Progenitor cell of endocrine pancreas (in vitro differentiated cells): ENCODE measurements around the gene OSBPL7. TPM values are rescaled to one million over a fixed set of nuclear protein-coding genes. Genes with fewer than 3 reads are reported as not detected.
A peak's percentile ranks its signal among the peaks of the same experiment; 100 is the strongest.

Experiments
- DNase-seq: peaks from one replicate; pipeline ENCODE4 v3.0.0; 2021; ENCODE audit warnings: low spot score; ENCODE audit not compliant: unreplicated experiment
- H3K27ac Mint-ChIP-seq: 2 replicates; pipeline ENCODE4 v1.8.0; 2021; ENCODE audit warnings: mild to moderate bottlenecking, moderate library complexity, mixed read lengths
- H3K27me3 Mint-ChIP-seq: 2 replicates; pipeline ENCODE4 v1.8.0; 2021; ENCODE audit warnings: mixed read lengths
- H3K36me3 Mint-ChIP-seq: 2 replicates; pipeline ENCODE4 v1.8.0; 2022; ENCODE audit warnings: mixed read lengths; ENCODE audit not compliant: insufficient read depth
- H3K4me1 Mint-ChIP-seq: 2 replicates; pipeline ENCODE4 v1.8.0; 2021; ENCODE audit warnings: low read depth, mixed read lengths
- H3K4me3 Mint-ChIP-seq: 2 replicates; pipeline ENCODE4 v1.8.0; 2021; ENCODE audit warnings: low read depth, mild to moderate bottlenecking, moderate library complexity, mixed read lengths
- H3K9me3 Mint-ChIP-seq: 2 replicates; pipeline ENCODE4 v1.8.0; 2021; ENCODE audit warnings: low read depth, mixed read lengths
- CTCF ChIP-seq: fragments of 200-600 bp; sonication (generic); IDR thresholded peaks from one replicate; pipeline ENCODE4 v1.5.0; 2021; ENCODE audit warnings: antibody characterized with exemption, mild to moderate bottlenecking; ENCODE audit not compliant: unreplicated experiment
- total RNA-seq: library from RNA; stranded (reverse); gene quantifications from 2 replicates; pipeline ENCODE4 v1.2.1, GENCODE V29; 2021

Gene OSBPL7
- total RNA-seq, 1 donor from 2014 or later: 20.5 TPM

GRCh38 chr17:47813512-47814031 is 8.0 kb downstream of the OSBPL7 start:
- no peaks in the 10 kb centered on the region for H3K9me3 Mint-ChIP-seq
- no peak for TF ChIP-seq CTCF
- peaks cover 8% of the 10 kb centered on the region for H3K36me3 Mint-ChIP-seq
- H3K4me1 Mint-ChIP-seq: peaks cover 30% of the 10 kb centered on the region
- DNase-seq: no peak
- H3K27ac Mint-ChIP-seq: no peak overlapping the region
- H3K27me3 Mint-ChIP-seq: no peaks in the 10 kb centered on the region
- no peak overlapping the region for H3K4me3 Mint-ChIP-seq

- Mint-ChIP-seq H3K9me3 (no peaks in the 10 kb centered on the region), H3K4me1 (peaks cover 30% of the 10 kb centered on the region), H3K4me3 (no peak overlapping the region), H3K27me3 (no peaks in the 10 kb centered on the region), H3K36me3 (peaks cover 9% of the 10 kb centered on the region), H3K27ac (no peak overlapping the region)
- TF ChIP-seq CTCF: no peak
- DNase-seq: no peak
Observed at GRCh38 chr17:47813077-47813476, 8.5 kb downstream of the OSBPL7 start.

GRCh38 chr17:47812146-47812920 is 9.3 kb downstream of the OSBPL7 start:
- TF ChIP-seq CTCF: no peak
- H3K4me1 Mint-ChIP-seq: peaks cover 30% of the 10 kb centered on the region
- H3K9me3 Mint-ChIP-seq: no peaks in the 10 kb centered on the region
- H3K36me3 Mint-ChIP-seq: peaks cover 11% of the 10 kb centered on the region
- H3K27ac Mint-ChIP-seq: peak overlapping the region; percentile 83
- H3K27me3 Mint-ChIP-seq: no peaks in the 10 kb centered on the region
- H3K4me3 Mint-ChIP-seq: no peak overlapping the region
- DNase-seq: no peak

GRCh38 chr17:47811709-47812108 is 9.9 kb downstream of the OSBPL7 start:
- Mint-ChIP-seq H3K9me3 (no peaks in the 10 kb centered on the region), H3K36me3 (peaks cover 12% of the 10 kb centered on the region), H3K4me1 (peaks cover 30% of the 10 kb centered on the region), H3K27me3 (no peaks in the 10 kb centered on the region), H3K27ac (peak overlapping the region; percentile 91), H3K4me3 (no peak overlapping the region)
- no peak for TF ChIP-seq CTCF
- no peak for DNase-seq

GRCh38 chr17:47810901-47811635 is 10.5 kb downstream of the OSBPL7 start:
- no peak for DNase-seq
- no peak for TF ChIP-seq CTCF
- no peaks in the 10 kb centered on the region for H3K9me3 Mint-ChIP-seq
- H3K27me3 Mint-ChIP-seq: no peaks in the 10 kb centered on the region
- H3K27ac Mint-ChIP-seq: peak overlapping the region; percentile 94
- H3K4me1 Mint-ChIP-seq: peaks cover 30% of the 10 kb centered on the region
- H3K36me3 Mint-ChIP-seq: peaks cover 12% of the 10 kb centered on the region
- peak overlapping the region; percentile 22 for H3K4me3 Mint-ChIP-seq
